Measurements from ENCODE around the gene FBXO3.

- TF ChIP-seq POLR2AphosphoS5 (IDR thresholded peaks at IDR 0.05; ENCODE audit: low read depth, low read length) (no peak), PHB2 (IDR thresholded peaks at IDR 0.05; ENCODE audit: partially characterized antibody) (no peak), GTF2F1 (IDR thresholded peaks at IDR 0.05; ENCODE audit: low read length) (no peak), ZNF136 (CRISPR knock-in tag; IDR thresholded peaks at IDR 0.05; ENCODE audit: low read depth) (no peak), KLF6 (CRISPR knock-in tag; IDR thresholded peaks at IDR 0.05) (no peak)
- TF ChIP-seq, protein P1, sequence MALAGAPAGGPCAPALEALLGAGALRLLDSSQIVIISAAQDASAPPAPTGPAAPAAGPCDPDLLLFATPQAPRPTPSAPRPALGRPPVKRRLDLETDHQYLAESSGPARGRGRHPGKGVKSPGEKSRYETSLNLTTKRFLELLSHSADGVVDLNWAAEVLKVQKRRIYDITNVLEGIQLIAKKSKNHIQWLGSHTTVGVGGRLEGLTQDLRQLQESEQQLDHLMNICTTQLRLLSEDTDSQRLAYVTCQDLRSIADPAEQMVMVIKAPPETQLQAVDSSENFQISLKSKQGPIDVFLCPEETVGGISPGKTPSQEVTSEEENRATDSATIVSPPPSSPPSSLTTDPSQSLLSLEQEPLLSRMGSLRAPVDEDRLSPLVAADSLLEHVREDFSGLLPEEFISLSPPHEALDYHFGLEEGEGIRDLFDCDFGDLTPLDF (CRISPR knock-in tag; IDR thresholded peaks at IDR 0.05), result no peak
- TF ChIP-seq, protein P2, sequence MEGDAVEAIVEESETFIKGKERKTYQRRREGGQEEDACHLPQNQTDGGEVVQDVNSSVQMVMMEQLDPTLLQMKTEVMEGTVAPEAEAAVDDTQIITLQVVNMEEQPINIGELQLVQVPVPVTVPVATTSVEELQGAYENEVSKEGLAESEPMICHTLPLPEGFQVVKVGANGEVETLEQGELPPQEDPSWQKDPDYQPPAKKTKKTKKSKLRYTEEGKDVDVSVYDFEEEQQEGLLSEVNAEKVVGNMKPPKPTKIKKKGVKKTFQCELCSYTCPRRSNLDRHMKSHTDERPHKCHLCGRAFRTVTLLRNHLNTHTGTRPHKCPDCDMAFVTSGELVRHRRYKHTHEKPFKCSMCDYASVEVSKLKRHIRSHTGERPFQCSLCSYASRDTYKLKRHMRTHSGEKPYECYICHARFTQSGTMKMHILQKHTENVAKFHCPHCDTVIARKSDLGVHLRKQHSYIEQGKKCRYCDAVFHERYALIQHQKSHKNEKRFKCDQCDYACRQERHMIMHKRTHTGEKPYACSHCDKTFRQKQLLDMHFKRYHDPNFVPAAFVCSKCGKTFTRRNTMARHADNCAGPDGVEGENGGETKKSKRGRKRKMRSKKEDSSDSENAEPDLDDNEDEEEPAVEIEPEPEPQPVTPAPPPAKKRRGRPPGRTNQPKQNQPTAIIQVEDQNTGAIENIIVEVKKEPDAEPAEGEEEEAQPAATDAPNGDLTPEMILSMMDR (CRISPR knock-in tag; IDR thresholded peaks at IDR 0.05), result no peak
Measured at GRCh38 chr11:33761471-33761870, 12.8 kb downstream of the FBXO3 start.

Data from HepG2 (cell line).